ENCODE results near the gene CHCHD3.

DNA sequence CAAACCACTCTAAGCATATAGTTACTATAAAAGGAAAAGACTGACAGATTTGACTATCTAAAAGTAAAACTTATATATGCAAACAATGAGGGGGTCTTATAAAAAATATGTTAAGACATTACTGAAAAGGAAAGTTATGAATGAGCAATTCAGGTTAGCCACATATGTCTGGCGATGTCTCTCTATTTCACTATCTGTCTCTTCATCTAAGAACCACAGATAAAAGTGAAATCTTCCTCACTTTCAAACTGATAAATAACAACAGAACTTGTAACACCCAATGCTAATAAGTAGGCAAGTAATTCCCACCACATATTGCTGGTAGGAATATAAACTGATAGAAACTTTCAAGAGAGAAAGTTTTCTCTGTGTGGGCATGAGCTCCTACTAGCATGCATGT, 138.2 kb downstream of the CHCHD3 start:
- TF ChIP-seq, protein P1, sequence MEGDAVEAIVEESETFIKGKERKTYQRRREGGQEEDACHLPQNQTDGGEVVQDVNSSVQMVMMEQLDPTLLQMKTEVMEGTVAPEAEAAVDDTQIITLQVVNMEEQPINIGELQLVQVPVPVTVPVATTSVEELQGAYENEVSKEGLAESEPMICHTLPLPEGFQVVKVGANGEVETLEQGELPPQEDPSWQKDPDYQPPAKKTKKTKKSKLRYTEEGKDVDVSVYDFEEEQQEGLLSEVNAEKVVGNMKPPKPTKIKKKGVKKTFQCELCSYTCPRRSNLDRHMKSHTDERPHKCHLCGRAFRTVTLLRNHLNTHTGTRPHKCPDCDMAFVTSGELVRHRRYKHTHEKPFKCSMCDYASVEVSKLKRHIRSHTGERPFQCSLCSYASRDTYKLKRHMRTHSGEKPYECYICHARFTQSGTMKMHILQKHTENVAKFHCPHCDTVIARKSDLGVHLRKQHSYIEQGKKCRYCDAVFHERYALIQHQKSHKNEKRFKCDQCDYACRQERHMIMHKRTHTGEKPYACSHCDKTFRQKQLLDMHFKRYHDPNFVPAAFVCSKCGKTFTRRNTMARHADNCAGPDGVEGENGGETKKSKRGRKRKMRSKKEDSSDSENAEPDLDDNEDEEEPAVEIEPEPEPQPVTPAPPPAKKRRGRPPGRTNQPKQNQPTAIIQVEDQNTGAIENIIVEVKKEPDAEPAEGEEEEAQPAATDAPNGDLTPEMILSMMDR (IDR thresholded peaks at IDR 0.05), result no peak
- TF ChIP-seq EZH2 (IDR thresholded peaks at IDR 0.05), result no peak
